PFSK-1 (cell line): ENCODE measurements around the gene FAH.

Experiments used
- POLR2AphosphoS5 ChIP-seq: IDR thresholded peaks from 2 replicates; pipeline ENCODE4 v1.6.1; 2012; ENCODE audit warnings: low read depth, mild to moderate bottlenecking, control low read depth, low read length, moderate library complexity
- TAF1 ChIP-seq: IDR thresholded peaks from 2 replicates; pipeline ENCODE4 v1.6.1; 2012; ENCODE audit warnings: low read length, control low read depth, borderline replicate concordance; ENCODE audit not compliant: insufficient read depth
- TF ChIP-seq, protein P1 (sequence below), 2 experiments: IDR thresholded peaks; 2 replicates each; pipeline versions ENCODE4 v1.6.1 to v1.8.0; 2011 to 2012; ENCODE audit warnings: low read depth in 2 of 2, low read length in 2 of 2, control low read depth in 1 of 2, inconsistent platforms in 1 of 2, mild to moderate bottlenecking in 1 of 2, moderate library complexity in 1 of 2; ENCODE audit not compliant: insufficient read depth in 1 of 2

DNA sequence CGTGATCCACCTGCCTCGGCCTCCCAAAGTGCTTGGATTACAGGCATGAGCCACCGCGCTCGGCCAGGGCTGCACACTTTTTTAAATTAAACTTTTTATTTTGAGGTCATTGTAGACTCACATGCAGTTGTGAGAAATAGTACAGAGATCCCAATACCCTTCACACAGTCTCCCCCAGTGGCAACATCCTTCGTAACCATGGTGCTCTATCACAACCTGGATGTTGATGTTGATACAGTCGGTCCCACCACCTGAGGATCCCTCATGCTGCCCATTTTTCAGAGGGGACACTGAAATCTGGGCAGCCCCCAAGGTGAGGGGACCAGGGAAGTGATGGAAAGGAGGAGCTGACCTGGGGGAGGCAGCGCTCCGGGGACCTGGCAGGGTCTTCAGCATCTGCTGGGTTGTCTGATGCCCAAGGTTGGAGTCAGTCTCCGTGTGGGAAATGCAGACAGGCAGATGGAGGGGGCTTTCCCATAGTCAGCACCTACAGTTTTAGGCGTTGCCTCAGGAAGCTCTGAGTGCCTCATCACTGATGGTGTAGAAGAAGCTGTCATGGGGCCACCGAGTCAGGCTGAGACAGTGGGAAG, 17.1 kb downstream of the FAH start:
- TF ChIP-seq POLR2AphosphoS5 (no peak), TAF1 (no peak)
- TF ChIP-seq, protein P1, sequence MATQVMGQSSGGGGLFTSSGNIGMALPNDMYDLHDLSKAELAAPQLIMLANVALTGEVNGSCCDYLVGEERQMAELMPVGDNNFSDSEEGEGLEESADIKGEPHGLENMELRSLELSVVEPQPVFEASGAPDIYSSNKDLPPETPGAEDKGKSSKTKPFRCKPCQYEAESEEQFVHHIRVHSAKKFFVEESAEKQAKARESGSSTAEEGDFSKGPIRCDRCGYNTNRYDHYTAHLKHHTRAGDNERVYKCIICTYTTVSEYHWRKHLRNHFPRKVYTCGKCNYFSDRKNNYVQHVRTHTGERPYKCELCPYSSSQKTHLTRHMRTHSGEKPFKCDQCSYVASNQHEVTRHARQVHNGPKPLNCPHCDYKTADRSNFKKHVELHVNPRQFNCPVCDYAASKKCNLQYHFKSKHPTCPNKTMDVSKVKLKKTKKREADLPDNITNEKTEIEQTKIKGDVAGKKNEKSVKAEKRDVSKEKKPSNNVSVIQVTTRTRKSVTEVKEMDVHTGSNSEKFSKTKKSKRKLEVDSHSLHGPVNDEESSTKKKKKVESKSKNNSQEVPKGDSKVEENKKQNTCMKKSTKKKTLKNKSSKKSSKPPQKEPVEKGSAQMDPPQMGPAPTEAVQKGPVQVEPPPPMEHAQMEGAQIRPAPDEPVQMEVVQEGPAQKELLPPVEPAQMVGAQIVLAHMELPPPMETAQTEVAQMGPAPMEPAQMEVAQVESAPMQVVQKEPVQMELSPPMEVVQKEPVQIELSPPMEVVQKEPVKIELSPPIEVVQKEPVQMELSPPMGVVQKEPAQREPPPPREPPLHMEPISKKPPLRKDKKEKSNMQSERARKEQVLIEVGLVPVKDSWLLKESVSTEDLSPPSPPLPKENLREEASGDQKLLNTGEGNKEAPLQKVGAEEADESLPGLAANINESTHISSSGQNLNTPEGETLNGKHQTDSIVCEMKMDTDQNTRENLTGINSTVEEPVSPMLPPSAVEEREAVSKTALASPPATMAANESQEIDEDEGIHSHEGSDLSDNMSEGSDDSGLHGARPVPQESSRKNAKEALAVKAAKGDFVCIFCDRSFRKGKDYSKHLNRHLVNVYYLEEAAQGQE (IDR thresholded peaks at IDR 0.05; ENCODE audit: insufficient read depth in 1 of 2, low read depth in 2 of 2, low read length in 2 of 2), result no peak
